Measurements from ENCODE around the gene ANKRD40. TPM values are rescaled to one million over a fixed set of nuclear protein-coding genes. Genes with fewer than 3 reads are reported as not detected.
A peak's percentile ranks its signal among the peaks of the same experiment; 100 is the strongest.

The ANKRD40 gene
- total RNA-seq, 1 experiment from 2014 or later, result 72.0 TPM

- no TSS peak for BruUV-seq (replicated peaks)
- H3K27ac ChIP-seq (ENCODE audit: low read depth, low read length), result no peak overlapping the region
- no peaks in the 10 kb centered on the region for H3K27me3 ChIP-seq (ENCODE audit: insufficient read depth, low read length)
- H3K9me2 ChIP-seq (ENCODE audit: insufficient read depth), result no peaks in the 10 kb centered on the region
- ChIA-PET POLR2A (no interaction called here), CTCF (no interaction called here), RAD21 (ENCODE audit: low non-redundant PET in 1 of 2, low total read pairs in 2 of 2, uncharacterized antibody in 2 of 2, unreplicated experiment in 2 of 2) (no interaction called here)
- ATAC-seq (no peak), DNase-seq (ENCODE audit: low read depth, low spot score) (no peak)
- H3K79me2 ChIP-seq (ENCODE audit: insufficient read depth, low read length), result peaks cover 100% of the 10 kb centered on the region
- intact Hi-C loops (cut with micrococcal nuclease), result no loop called here
- peaks cover 32 to 36% of the 10 kb centered on the region in 2 experiments for H3K36me3 ChIP-seq (ENCODE audit: control insufficient read depth in 1 of 2, insufficient read depth in 2 of 2, low read length in 2 of 2)
- H4K20me1 ChIP-seq (ENCODE audit: insufficient read depth), result peaks cover 80% of the 10 kb centered on the region
- no peak for TF ChIP-seq ZNF274 (IDR thresholded peaks at IDR 0.05; ENCODE audit: low read depth, low read length)
- no peak for TF ChIP-seq ATF3 (IDR thresholded peaks at IDR 0.05)
- H2AFZ ChIP-seq (ENCODE audit: low read depth, low read length, poor library complexity, severe bottlenecking), result no peak overlapping the region
- H3K9me3 ChIP-seq (ENCODE audit: control insufficient read depth in 1 of 2, insufficient read depth in 1 of 2, low read depth in 1 of 2, low read length in 2 of 2), result no peaks in the 10 kb centered on the region
- H3K4me1 ChIP-seq (ENCODE audit: control insufficient read depth in 1 of 2, insufficient read depth in 2 of 2, low read length in 2 of 2), result peaks cover 3 to 7% of the 10 kb centered on the region in 2 experiments
- H3K4me2 ChIP-seq (ENCODE audit: low read length), result no peak overlapping the region
- H3K4me3 ChIP-seq (replicated peaks in 1 of 2; ENCODE audit: low read depth in 1 of 2, low read length in 2 of 2), result no peak overlapping the region
- no peak overlapping the region for H3K9ac ChIP-seq (ENCODE audit: low read length)
Measured at GRCh38 chr17:50735287-50735686, 27.6 kb upstream of the ANKRD40 start.

- Histone ChIP-seq H3K27me3 (ENCODE audit: insufficient read depth, low read length) (no peaks in the 10 kb centered on the region), H3K9ac (ENCODE audit: low read length) (no peak overlapping the region), H3K36me3 (ENCODE audit: control insufficient read depth in 1 of 2, insufficient read depth in 2 of 2, low read length in 2 of 2) (0 out of 4 replicates have a peak, but pooled peaks cover 1 to 3% of the 10 kb centered on the region in 2 experiments), H3K9me3 (ENCODE audit: control insufficient read depth in 1 of 2, insufficient read depth in 1 of 2, low read depth in 1 of 2, low read length in 2 of 2) (no peaks in the 10 kb centered on the region), H3K4me3 (replicated peaks in 1 of 2; ENCODE audit: low read depth in 1 of 2, low read length in 2 of 2) (no peak overlapping the region), H3K27ac (ENCODE audit: low read depth, low read length) (no peak overlapping the region), H3K79me2 (ENCODE audit: insufficient read depth, low read length) (peaks cover 100% of the 10 kb centered on the region), H3K4me1 (ENCODE audit: control insufficient read depth in 1 of 2, insufficient read depth in 2 of 2, low read length in 2 of 2) (peaks cover 25 to 36% of the 10 kb centered on the region in 2 experiments), H3K9me2 (ENCODE audit: insufficient read depth) (no peaks in the 10 kb centered on the region), H2AFZ (ENCODE audit: low read depth, low read length, poor library complexity, severe bottlenecking) (no peak overlapping the region), H4K20me1 (ENCODE audit: insufficient read depth) (peaks cover 75% of the 10 kb centered on the region), H3K4me2 (ENCODE audit: low read length) (no peak overlapping the region)
- TSS peak; percentile 0 for BruUV-seq (replicated peaks)
- ChIA-PET POLR2A (no interaction called here), CTCF (no interaction called here), RAD21 (ENCODE audit: low non-redundant PET in 1 of 2, low total read pairs in 2 of 2, uncharacterized antibody in 2 of 2, unreplicated experiment in 2 of 2) (interaction anchor here in 1 of 2 experiments (0.7 kb wide), 1 partner anchor 182 kb away, joined by 4 read pairs; no protein-coding TSS in a partner anchor)
- DNase-seq (ENCODE audit: low read depth, low spot score), result no peak
- TF ChIP-seq MAX (IDR thresholded peaks at IDR 0.05) (no peak), FOSL1 (IDR thresholded peaks at IDR 0.05; ENCODE audit: low read depth) (no peak), YY1 (IDR thresholded peaks at IDR 0.05; ENCODE audit: extremely low read depth, insufficient replicate concordance, low read depth, low read length) (no peak), ZBTB33 (IDR thresholded peaks at IDR 0.05; ENCODE audit: extremely low read depth, insufficient replicate concordance, low read length) (no peak), CBX3 (IDR thresholded peaks at IDR 0.05; ENCODE audit: low read depth) (no peak), JUND (IDR thresholded peaks at IDR 0.05) (no peak)
- intact Hi-C loops (cut with micrococcal nuclease), result no loop called here
- no peak for ATAC-seq
Measured at GRCh38 chr17:50731575-50732460, 24.1 kb upstream of the ANKRD40 start.
